Liver (tissue), 3 donors: ENCODE results near the gene SPI1.

ENCODE experiments used
- ATF3 ChIP-seq: IDR thresholded peaks from 2 replicates; pipeline ENCODE4 v1.6.1; 2016; ENCODE audit warnings: antibody characterized with exemption
- CTCF ChIP-seq: fragments of 150-350 bp; IDR thresholded peaks from 2 replicates; pipeline ENCODE4 v1.5.1; 2017; ENCODE audit warnings: improper control_type of control experiment, low read depth, low read length; ENCODE audit not compliant: missing input control
- FOXA1 ChIP-seq: IDR thresholded peaks from 2 replicates; pipeline ENCODE4 v1.6.1; 2016; ENCODE audit warnings: antibody characterized with exemption
- GABPA ChIP-seq, 2 donors: IDR thresholded peaks in 1 of 2; conservative IDR thresholded peaks in 1 of 2; 2 replicates each; pipeline ENCODE4 v1.6.1; 2016; ENCODE audit warnings: antibody characterized with exemption in 2 of 2, mild to moderate bottlenecking in 1 of 2, moderate library complexity in 1 of 2
- JUND ChIP-seq, 2 donors: IDR thresholded peaks; 2 replicates each; pipeline ENCODE4 v1.6.1; 2016; ENCODE audit warnings: antibody characterized with exemption in 2 of 2
- MAX ChIP-seq: IDR thresholded peaks from 2 replicates; pipeline ENCODE4 v1.6.1; 2016; ENCODE audit warnings: antibody characterized with exemption
- NR2F2 ChIP-seq: IDR thresholded peaks from 2 replicates; pipeline ENCODE4 v1.6.1; 2016; ENCODE audit warnings: antibody characterized with exemption
- REST ChIP-seq: IDR thresholded peaks from 2 replicates; pipeline ENCODE4 v1.6.1; 2016; ENCODE audit warnings: antibody characterized with exemption, mild to moderate bottlenecking
- RXRA ChIP-seq, 2 donors: IDR thresholded peaks; 2 replicates each; pipeline ENCODE4 v1.6.1; 2017 to 2018; ENCODE audit warnings: antibody characterized with exemption in 2 of 2, mild to moderate bottlenecking in 1 of 2
- SP1 ChIP-seq: IDR thresholded peaks from 2 replicates; pipeline ENCODE4 v1.6.1; 2018; ENCODE audit warnings: antibody characterized with exemption, mild to moderate bottlenecking
- TAF1 ChIP-seq: conservative IDR thresholded peaks from 2 replicates; pipeline ENCODE4 v1.6.1; 2016; ENCODE audit warnings: antibody characterized with exemption, mild to moderate bottlenecking
- ZBTB33 ChIP-seq: IDR thresholded peaks from 2 replicates; pipeline ENCODE4 v1.6.1; 2016; ENCODE audit warnings: antibody characterized with exemption
- donor health status: healthy.
- donor health status: healthy.

- no peak for TF ChIP-seq CTCF
- TF ChIP-seq JUND (IDR thresholded peaks at IDR 0.05), result no peak
- no peak for TF ChIP-seq NR2F2
- no peak for TF ChIP-seq REST
- no peak for TF ChIP-seq SP1
- no peak for TF ChIP-seq ZBTB33
- no peak for TF ChIP-seq ATF3
- TF ChIP-seq FOXA1, result no peak
- TF ChIP-seq TAF1, result no peak
- no peak for TF ChIP-seq MAX
- TF ChIP-seq GABPA (IDR thresholded peaks at IDR 0.05 in 1 of 2, conservative IDR thresholded peaks at IDR 0.05 in 1 of 2), result no peak
- TF ChIP-seq RXRA (IDR thresholded peaks at IDR 0.05), result no peak
Measured at GRCh38 chr11:47375546-47376085, 2.7 kb downstream of the SPI1 start.
